WTC11 (cell line): ENCODE results near the gene PLA2G4F.

Experiments used
- FOXP1 ChIP-seq: sonication (generic); formaldehyde crosslinking; IDR thresholded peaks from 2 replicates; pipeline ENCODE4 v1.8.0; 2022; ENCODE audit warnings: missing genetic modification reagents, mild to moderate bottlenecking, moderate library complexity, borderline replicate concordance
- NR2C2 ChIP-seq: sonication (generic); formaldehyde crosslinking; IDR thresholded peaks from 2 replicates; pipeline ENCODE4 v1.8.0; 2022; ENCODE audit warnings: mild to moderate bottlenecking, missing genetic modification reagents
- RELA ChIP-seq: sonication (generic); formaldehyde crosslinking; IDR thresholded peaks from 2 replicates; pipeline ENCODE4 v1.8.1; 2022; ENCODE audit warnings: missing genetic modification reagents, mild to moderate bottlenecking, borderline replicate concordance
- SMAD3 ChIP-seq: sonication (generic); formaldehyde crosslinking; IDR thresholded peaks from 2 replicates; pipeline ENCODE4 v1.8.0; 2022; ENCODE audit warnings: missing genetic modification reagents, mild to moderate bottlenecking, borderline replicate concordance
- TEAD4 ChIP-seq: sonication (generic); formaldehyde crosslinking; IDR thresholded peaks from 2 replicates; pipeline ENCODE4 v1.8.0; 2022; ENCODE audit warnings: mild to moderate bottlenecking, missing genetic modification reagents
- ZMAT4 ChIP-seq: fragments of 250-450 bp; sonication (Bioruptor Pico); IDR thresholded peaks from 2 replicates; pipeline ENCODE4 v1.9.0; 2021; ENCODE audit warnings: mild to moderate bottlenecking
- ZNF317 ChIP-seq: sonication (generic); formaldehyde crosslinking; IDR thresholded peaks from 2 replicates; pipeline ENCODE4 v1.8.1; 2023; ENCODE audit warnings: low read depth, mild to moderate bottlenecking, moderate library complexity, missing genetic modification reagents, borderline replicate concordance
- ZNF416 ChIP-seq: fragments of 250-450 bp; sonication (Bioruptor Pico); IDR thresholded peaks from 2 replicates; pipeline ENCODE4 v1.9.0; 2021; ENCODE audit warnings: mild to moderate bottlenecking, inconsistent platforms
- ZNF671 ChIP-seq: fragments of 250-450 bp; sonication (Bioruptor Pico); IDR thresholded peaks from 2 replicates; pipeline ENCODE4 v1.8.0; 2021; ENCODE audit warnings: mild to moderate bottlenecking
- TF ChIP-seq, protein P1 (sequence below): fragments of 200-600 bp; IDR thresholded peaks from 2 replicates; pipeline ENCODE4 v1.8.0; 2022; ENCODE audit warnings: antibody characterized with exemption
- TF ChIP-seq, protein P2 (sequence below): sonication (generic); formaldehyde crosslinking; conservative IDR thresholded peaks from 2 replicates; pipeline ENCODE4 v1.8.1; 2023; ENCODE audit warnings: mild to moderate bottlenecking, low read depth, missing genetic modification reagents, moderate library complexity
- TF ChIP-seq, protein P3 (sequence below): fragments of 250-450 bp; sonication (Bioruptor Pico); IDR thresholded peaks from 2 replicates; pipeline ENCODE4 v2.1.2; 2022; ENCODE audit warnings: mild to moderate bottlenecking, moderate library complexity
- TF ChIP-seq, protein P4 (sequence below): sonication (generic); formaldehyde crosslinking; IDR thresholded peaks from 2 replicates; pipeline ENCODE4 v1.8.1; 2022; ENCODE audit warnings: mild to moderate bottlenecking, moderate library complexity, missing genetic modification reagents

GRCh38 chr15:42110367-42110766, 46.1 kb downstream of the PLA2G4F start:
- TF ChIP-seq TEAD4 (CRISPR knock-in tag): no peak
- TF ChIP-seq, protein P1, sequence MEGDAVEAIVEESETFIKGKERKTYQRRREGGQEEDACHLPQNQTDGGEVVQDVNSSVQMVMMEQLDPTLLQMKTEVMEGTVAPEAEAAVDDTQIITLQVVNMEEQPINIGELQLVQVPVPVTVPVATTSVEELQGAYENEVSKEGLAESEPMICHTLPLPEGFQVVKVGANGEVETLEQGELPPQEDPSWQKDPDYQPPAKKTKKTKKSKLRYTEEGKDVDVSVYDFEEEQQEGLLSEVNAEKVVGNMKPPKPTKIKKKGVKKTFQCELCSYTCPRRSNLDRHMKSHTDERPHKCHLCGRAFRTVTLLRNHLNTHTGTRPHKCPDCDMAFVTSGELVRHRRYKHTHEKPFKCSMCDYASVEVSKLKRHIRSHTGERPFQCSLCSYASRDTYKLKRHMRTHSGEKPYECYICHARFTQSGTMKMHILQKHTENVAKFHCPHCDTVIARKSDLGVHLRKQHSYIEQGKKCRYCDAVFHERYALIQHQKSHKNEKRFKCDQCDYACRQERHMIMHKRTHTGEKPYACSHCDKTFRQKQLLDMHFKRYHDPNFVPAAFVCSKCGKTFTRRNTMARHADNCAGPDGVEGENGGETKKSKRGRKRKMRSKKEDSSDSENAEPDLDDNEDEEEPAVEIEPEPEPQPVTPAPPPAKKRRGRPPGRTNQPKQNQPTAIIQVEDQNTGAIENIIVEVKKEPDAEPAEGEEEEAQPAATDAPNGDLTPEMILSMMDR: no peak
- TF ChIP-seq, protein P2, sequence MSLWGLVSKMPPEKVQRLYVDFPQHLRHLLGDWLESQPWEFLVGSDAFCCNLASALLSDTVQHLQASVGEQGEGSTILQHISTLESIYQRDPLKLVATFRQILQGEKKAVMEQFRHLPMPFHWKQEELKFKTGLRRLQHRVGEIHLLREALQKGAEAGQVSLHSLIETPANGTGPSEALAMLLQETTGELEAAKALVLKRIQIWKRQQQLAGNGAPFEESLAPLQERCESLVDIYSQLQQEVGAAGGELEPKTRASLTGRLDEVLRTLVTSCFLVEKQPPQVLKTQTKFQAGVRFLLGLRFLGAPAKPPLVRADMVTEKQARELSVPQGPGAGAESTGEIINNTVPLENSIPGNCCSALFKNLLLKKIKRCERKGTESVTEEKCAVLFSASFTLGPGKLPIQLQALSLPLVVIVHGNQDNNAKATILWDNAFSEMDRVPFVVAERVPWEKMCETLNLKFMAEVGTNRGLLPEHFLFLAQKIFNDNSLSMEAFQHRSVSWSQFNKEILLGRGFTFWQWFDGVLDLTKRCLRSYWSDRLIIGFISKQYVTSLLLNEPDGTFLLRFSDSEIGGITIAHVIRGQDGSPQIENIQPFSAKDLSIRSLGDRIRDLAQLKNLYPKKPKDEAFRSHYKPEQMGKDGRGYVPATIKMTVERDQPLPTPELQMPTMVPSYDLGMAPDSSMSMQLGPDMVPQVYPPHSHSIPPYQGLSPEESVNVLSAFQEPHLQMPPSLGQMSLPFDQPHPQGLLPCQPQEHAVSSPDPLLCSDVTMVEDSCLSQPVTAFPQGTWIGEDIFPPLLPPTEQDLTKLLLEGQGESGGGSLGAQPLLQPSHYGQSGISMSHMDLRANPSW: no peak
- no peak for TF ChIP-seq SMAD3
- TF ChIP-seq ZNF317 (CRISPR knock-in tag): no peak
- TF ChIP-seq, protein P3, sequence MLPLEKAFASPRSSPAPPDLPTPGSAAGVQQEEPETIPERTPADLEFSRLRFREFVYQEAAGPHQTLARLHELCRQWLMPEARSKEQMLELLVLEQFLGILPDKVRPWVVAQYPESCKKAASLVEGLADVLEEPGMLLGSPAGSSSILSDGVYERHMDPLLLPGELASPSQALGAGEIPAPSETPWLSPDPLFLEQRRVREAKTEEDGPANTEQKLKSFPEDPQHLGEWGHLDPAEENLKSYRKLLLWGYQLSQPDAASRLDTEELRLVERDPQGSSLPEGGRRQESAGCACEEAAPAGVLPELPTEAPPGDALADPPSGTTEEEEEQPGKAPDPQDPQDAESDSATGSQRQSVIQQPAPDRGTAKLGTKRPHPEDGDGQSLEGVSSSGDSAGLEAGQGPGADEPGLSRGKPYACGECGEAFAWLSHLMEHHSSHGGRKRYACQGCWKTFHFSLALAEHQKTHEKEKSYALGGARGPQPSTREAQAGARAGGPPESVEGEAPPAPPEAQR (CRISPR knock-in tag): no peak
- TF ChIP-seq, protein P4, sequence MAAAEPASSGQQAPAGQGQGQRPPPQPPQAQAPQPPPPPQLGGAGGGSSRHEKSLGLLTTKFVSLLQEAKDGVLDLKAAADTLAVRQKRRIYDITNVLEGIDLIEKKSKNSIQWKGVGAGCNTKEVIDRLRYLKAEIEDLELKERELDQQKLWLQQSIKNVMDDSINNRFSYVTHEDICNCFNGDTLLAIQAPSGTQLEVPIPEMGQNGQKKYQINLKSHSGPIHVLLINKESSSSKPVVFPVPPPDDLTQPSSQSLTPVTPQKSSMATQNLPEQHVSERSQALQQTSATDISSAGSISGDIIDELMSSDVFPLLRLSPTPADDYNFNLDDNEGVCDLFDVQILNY (CRISPR knock-in tag): no peak
- no peak for TF ChIP-seq ZNF671 (CRISPR knock-in tag)
- no peak for TF ChIP-seq ZMAT4 (CRISPR knock-in tag)
- TF ChIP-seq FOXP1 (CRISPR knock-in tag): no peak
- no peak for TF ChIP-seq ZNF416 (CRISPR knock-in tag)
- TF ChIP-seq NR2C2 (CRISPR knock-in tag): no peak
- TF ChIP-seq RELA: no peak
